KMS-11 (cell line): ENCODE results near the gene MADD.

ENCODE experiments used
- H2AFZ ChIP-seq: fragments of 200-600 bp; sonication (generic); 2 replicates; pipeline ENCODE4 v1.6.1; 2016; ENCODE audit warnings: antibody characterized with exemption, mixed run types, low read depth
- H3K27ac ChIP-seq: fragments of 200-600 bp; sonication (generic); 2 replicates; pipeline ENCODE4 v1.6.1; 2016; ENCODE audit warnings: mild to moderate bottlenecking, mixed run types
- H3K27me3 ChIP-seq: fragments of 200-600 bp; sonication (generic); 2 replicates; pipeline ENCODE4 v1.6.1; 2017; ENCODE audit warnings: mild to moderate bottlenecking, low read depth, mixed run types, moderate library complexity; ENCODE audit not compliant: insufficient read depth
- H3K36me3 ChIP-seq: fragments of 200-600 bp; sonication (generic); 2 replicates; pipeline ENCODE4 v1.6.1; 2017; ENCODE audit warnings: mild to moderate bottlenecking, mixed run types; ENCODE audit not compliant: insufficient read depth
- H3K4me1 ChIP-seq: fragments of 200-600 bp; sonication (generic); 2 replicates; pipeline ENCODE4 v1.6.1; 2016; ENCODE audit warnings: mild to moderate bottlenecking, low read depth, mixed run types; ENCODE audit not compliant: poor library complexity, severe bottlenecking
- H3K4me2 ChIP-seq: fragments of 200-600 bp; sonication (generic); 2 replicates; pipeline ENCODE4 v1.7.0; 2016; ENCODE audit warnings: mild to moderate bottlenecking, mixed run types
- H3K4me3 ChIP-seq: fragments of 200-600 bp; sonication (generic); IDR thresholded peaks from 2 replicates; pipeline ENCODE4 v1.6.1; 2017; ENCODE audit warnings: low read depth, low read length, mixed read lengths; ENCODE audit not compliant: insufficient read depth
- H3K79me2 ChIP-seq: fragments of 200-600 bp; sonication (generic); 2 replicates; pipeline ENCODE4 v1.6.1; 2016; ENCODE audit warnings: low read depth, mixed run types; ENCODE audit not compliant: insufficient read depth
- H3K9ac ChIP-seq: fragments of 200-600 bp; sonication (generic); 2 replicates; pipeline ENCODE4 v1.6.1; 2016; ENCODE audit warnings: mild to moderate bottlenecking, mixed run types
- H4K20me1 ChIP-seq: fragments of 200-600 bp; sonication (generic); 2 replicates; pipeline ENCODE4 v1.6.1; 2016; ENCODE audit warnings: mild to moderate bottlenecking, mixed run types; ENCODE audit not compliant: insufficient read depth
- TF ChIP-seq, protein P1 (sequence below): fragments of 200-600 bp; sonication (generic); conservative IDR thresholded peaks from 2 replicates; pipeline ENCODE4 v1.6.1; 2017; ENCODE audit warnings: low read depth, mild to moderate bottlenecking, antibody characterized with exemption, low read length, moderate library complexity, mixed read lengths

The MADD gene

DNA sequence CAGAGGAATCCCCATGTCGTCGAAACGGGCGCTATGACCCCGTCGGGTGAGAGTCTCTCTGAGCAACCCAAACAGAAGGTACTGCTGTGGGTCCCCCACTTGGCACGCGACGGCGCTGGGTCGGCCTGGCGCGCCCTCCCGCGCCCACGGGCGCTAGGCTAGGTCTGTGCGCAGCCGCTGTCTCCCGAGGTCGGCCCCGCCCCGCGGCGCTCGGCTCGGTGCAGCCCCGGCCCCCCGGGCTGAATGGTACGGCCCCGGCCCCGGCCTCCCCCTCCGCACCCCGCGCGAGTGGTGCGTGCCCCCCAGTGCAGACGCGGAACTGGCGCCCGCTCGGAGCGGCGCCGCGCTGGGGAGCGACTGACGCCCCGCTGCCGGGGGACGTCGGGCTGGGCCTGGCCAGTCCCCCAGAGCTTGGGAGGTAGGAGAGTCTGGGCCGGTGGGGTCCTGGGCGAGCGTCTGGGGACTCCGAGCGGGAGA is at the start of gene MADD:
MADD (plus strand) TSS at position 305 of the 477 bp plus-strand sequence.
- Histone ChIP-seq H2AFZ (peak within 1 kb of the TSS; percentile 83), H3K4me2 (peak within 1 kb of the TSS; percentile 69), H3K27me3 (no peaks in the 10 kb centered on the region), H3K4me3 (no peak within 1 kb of the TSS), H3K4me1 (peaks cover 42% of the 10 kb centered on the region), H3K79me2 (peaks cover 30% of the 10 kb centered on the region), H4K20me1 (no peaks in the 10 kb centered on the region), H3K9ac (peak within 1 kb of the TSS; percentile 61; the same call in 1 of the 2 replicates), H3K36me3 (no peaks in the 10 kb centered on the region), H3K27ac (peak within 1 kb of the TSS; percentile 55; the same call in 1 of the 2 replicates)
- TF ChIP-seq, protein P1, sequence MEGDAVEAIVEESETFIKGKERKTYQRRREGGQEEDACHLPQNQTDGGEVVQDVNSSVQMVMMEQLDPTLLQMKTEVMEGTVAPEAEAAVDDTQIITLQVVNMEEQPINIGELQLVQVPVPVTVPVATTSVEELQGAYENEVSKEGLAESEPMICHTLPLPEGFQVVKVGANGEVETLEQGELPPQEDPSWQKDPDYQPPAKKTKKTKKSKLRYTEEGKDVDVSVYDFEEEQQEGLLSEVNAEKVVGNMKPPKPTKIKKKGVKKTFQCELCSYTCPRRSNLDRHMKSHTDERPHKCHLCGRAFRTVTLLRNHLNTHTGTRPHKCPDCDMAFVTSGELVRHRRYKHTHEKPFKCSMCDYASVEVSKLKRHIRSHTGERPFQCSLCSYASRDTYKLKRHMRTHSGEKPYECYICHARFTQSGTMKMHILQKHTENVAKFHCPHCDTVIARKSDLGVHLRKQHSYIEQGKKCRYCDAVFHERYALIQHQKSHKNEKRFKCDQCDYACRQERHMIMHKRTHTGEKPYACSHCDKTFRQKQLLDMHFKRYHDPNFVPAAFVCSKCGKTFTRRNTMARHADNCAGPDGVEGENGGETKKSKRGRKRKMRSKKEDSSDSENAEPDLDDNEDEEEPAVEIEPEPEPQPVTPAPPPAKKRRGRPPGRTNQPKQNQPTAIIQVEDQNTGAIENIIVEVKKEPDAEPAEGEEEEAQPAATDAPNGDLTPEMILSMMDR = no peak

DNA sequence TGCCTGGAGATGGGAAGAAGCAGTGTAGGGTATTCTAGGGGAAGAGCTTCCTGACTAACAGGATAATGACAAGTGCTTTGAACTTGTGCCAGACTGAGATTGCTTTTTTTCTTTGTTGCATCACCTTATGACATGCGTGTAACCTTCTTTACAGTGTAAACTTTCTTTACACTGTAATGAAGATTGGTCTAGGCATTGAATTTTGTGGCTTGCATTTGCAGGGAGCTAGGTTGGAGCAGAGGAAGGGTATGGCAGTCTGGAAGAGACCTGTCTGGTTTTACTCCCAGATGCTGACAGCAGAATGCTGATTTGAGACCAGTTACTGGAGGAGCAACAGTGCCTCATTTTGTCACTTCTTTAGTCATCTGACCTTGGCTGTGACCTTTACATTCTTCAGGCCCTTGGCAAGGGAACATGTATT is 49.5 kb upstream of the MADD start:
- TF ChIP-seq, protein P1 = no peak
- Histone ChIP-seq H3K27ac (no peak overlapping the region), H3K79me2 (peaks cover 6% of the 10 kb centered on the region; the same call in 1 of the 2 replicates), H4K20me1 (no peaks in the 10 kb centered on the region), H3K9ac (no peak overlapping the region), H3K4me1 (peaks cover 24% of the 10 kb centered on the region), H3K4me3 (no peak overlapping the region), H3K27me3 (no peaks in the 10 kb centered on the region), H2AFZ (no peak overlapping the region), H3K4me2 (no peak overlapping the region), H3K36me3 (no peaks in the 10 kb centered on the region)

DNA sequence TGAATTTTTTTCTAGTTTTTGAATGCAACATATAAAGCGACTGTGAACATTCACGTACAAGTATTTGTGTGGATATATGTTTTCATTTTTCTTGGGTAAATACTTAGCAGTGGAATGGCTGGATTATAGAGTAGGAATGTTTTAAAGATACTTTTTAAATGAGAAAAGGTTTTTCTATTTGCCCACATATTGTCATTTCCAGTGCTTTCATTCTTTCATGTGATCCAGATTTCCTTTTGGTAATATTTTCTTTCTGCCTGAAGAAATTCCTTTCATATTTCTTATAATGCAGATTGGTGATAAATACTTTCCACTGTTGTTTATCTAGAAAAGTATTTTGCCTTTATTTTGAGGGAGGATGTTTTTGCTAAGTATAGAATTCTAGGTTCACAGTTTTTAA is 47.2 kb upstream of the MADD start:
- Histone ChIP-seq H3K4me3 (no peak overlapping the region), H4K20me1 (no peaks in the 10 kb centered on the region), H3K27me3 (no peaks in the 10 kb centered on the region), H3K9ac (no peak overlapping the region), H3K79me2 (no peaks in the 10 kb centered on the region), H3K4me2 (no peak overlapping the region), H3K4me1 (peaks cover 23% of the 10 kb centered on the region), H3K36me3 (no peaks in the 10 kb centered on the region), H2AFZ (no peak overlapping the region), H3K27ac (no peak overlapping the region)
- TF ChIP-seq, protein P1 = no peak

DNA sequence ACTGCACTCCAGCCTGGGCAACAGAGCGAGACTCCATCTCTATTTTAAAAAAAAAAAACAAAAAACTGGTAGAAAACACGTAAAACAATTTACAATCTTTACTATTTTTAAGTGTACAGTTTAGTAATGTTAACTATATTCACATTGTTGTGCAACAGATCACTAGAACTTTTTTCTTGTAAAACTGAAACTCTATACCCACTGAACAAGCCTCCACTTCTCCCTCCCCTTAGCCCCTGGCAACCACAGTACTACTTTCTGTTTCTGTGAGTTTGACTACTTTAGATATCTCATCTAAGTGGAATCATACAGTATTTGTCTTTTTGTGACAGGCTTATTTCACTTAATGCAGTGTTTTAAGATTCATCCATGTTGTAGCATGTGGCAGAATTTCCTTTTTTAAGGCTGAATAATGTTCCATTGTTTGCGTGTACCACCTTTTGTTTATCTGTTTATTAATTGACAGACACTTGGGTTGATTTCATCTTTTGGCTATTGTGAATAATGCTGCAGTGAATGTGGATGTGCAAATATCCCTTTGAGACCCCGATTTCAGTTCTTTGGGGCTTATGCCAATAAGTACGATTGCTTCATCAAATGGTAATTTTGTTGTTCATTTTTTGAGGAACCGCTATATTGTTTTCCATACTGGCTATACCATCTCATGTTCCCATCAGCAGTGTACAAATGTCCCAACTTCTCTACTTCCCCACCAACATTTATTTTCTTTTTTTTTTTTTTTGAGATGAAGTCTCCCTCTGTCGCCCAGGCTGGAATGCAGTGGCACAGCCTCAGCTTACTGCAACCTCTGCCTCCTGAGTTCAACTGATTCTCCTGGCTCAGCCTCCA is 44.2 kb upstream of the MADD start:
- no peaks in the 10 kb centered on the region for H3K79me2 ChIP-seq
- H2AFZ ChIP-seq = no peak overlapping the region
- H3K4me1 ChIP-seq = peaks cover 18% of the 10 kb centered on the region
- H3K9ac ChIP-seq = no peak overlapping the region
- no peaks in the 10 kb centered on the region for H4K20me1 ChIP-seq
- TF ChIP-seq, protein P1 = no peak
- no peaks in the 10 kb centered on the region for H3K36me3 ChIP-seq
- H3K27me3 ChIP-seq = no peaks in the 10 kb centered on the region
- no peak overlapping the region for H3K4me3 ChIP-seq
- H3K4me2 ChIP-seq = peak overlapping the region; percentile 44
- H3K27ac ChIP-seq = no peak overlapping the region
